Pancreas (tissue), 10 donors: ENCODE measurements around the gene LMF1. TPM values are rescaled to one million over a fixed set of nuclear protein-coding genes. Genes with fewer than 3 reads are reported as not detected.

ENCODE experiments used
- ATAC-seq, 4 donors: fragments of 200-7000 bp; cut with Tn5 transposase; one replicate each; pipeline versions ENCODE4 v1.8.0 to v1.9.1; 2020; ENCODE audit warnings: mild to moderate bottlenecking in 4 of 4, moderate library complexity in 4 of 4
- DNase-seq, 6 donors: peaks; one replicate each; pipeline ENCODE4 v3.0.0-alpha.2; 2020
- FAIRE-seq: peaks from 2 replicates; lab custom pipeline; 2012; peaks lifted over from hg19 to GRCh38; lab: Jason Lieb, UNC
- H3K27ac ChIP-seq, 4 donors: fragments of 200-600 bp; sonication (generic); 1 replicate in 3 of 4; 2 replicates in 1 of 4; pipeline versions ENCODE4 v1.5.0 to v1.8.0; 2020
- H3K27me3 ChIP-seq, 4 donors: fragments of 200-600 bp; one replicate each; pipeline ENCODE4 v1.8.0; 2021
- H3K36me3 ChIP-seq, 3 donors: fragments of 200-600 bp; sonication (generic) in 1 of 3; one replicate each; pipeline versions ENCODE4 v1.5.0 to v1.8.0; 2020 to 2021
- H3K4me1 ChIP-seq, 3 donors: fragments of 200-600 bp; one replicate each; pipeline ENCODE4 v1.8.0; 2021
- H3K4me3 ChIP-seq, 4 donors: fragments of 200-600 bp; sonication (generic) in 2 of 4; one replicate each; pipeline versions ENCODE4 v1.5.0 to v1.8.0; 2020 to 2021
- H3K9me3 ChIP-seq, 4 donors: fragments of 200-600 bp; one replicate each; pipeline ENCODE4 v1.8.0; 2021
- WGBS, 2 donors: extraction: QIAGEN DNeasy Blood & Tissue Kit; methylation state at CpG; one replicate each; pipeline ENCODE4 v1.1.7; 2013; 5-methylcytosine and 5-hydroxymethylcytosine counted together
- intact Hi-C, 3 donors: fragments of 100-400 bp; cut with DNase I; formaldehyde crosslinking; loops; one replicate each; pipeline versions ENCODE4 v1.11.1 to v1.14.2; 2022
- polyA plus RNA-seq, 2 donors: library from polyadenylated mRNA; stranded (reverse); fragments of 200-250 nt; gene quantifications; one replicate each; pipeline ENCODE4 v1.2.3, GENCODE V29; 2013
- total RNA-seq, 6 donors: library from RNA; stranded (reverse); fragmentation: NEBNext Ultra II Directional in 4 of 6; extraction: Animal tissue kit (Norgen Biotek cat#: 25700) in 4 of 6; gene quantifications; one replicate each; pipeline versions ENCODE4 v1.2.1 to v1.2.4, GENCODE V29; 2021 to 2023
- TF ChIP-seq, protein P1 (sequence below), 4 donors: fragments of 200-600 bp; sonication (generic) in 3 of 4; IDR thresholded peaks; one replicate each; pipeline versions ENCODE4 v1.5.0 to v1.8.0; 2021; ENCODE audit warnings: antibody characterized with exemption in 4 of 4
- donor health status: healthy with polysubstance abuse.
- donor health status: DM: no; HTN: no; CAD: no; lungs with moderate emphysema.
- donor health status: DM: no; HTN: no; CAD: no.
- donor health status: control.
- donor health status: control.
- donor health status: Bipolar disorder and iron deficiency.
- donor health status: DM: yes; HTN: yes; CAD: no.
- donor health status: DM: no; HTN: no; CAD: no.
- donor health status: DM: no; HTN: no; CAD: no.
- donor health status: DM: yes; HTN: yes; CAD: no.

The LMF1 gene
- total and polyA plus RNA-seq, 8 donors = 9.3 to 64.6 (median 15.7) TPM

DNA sequence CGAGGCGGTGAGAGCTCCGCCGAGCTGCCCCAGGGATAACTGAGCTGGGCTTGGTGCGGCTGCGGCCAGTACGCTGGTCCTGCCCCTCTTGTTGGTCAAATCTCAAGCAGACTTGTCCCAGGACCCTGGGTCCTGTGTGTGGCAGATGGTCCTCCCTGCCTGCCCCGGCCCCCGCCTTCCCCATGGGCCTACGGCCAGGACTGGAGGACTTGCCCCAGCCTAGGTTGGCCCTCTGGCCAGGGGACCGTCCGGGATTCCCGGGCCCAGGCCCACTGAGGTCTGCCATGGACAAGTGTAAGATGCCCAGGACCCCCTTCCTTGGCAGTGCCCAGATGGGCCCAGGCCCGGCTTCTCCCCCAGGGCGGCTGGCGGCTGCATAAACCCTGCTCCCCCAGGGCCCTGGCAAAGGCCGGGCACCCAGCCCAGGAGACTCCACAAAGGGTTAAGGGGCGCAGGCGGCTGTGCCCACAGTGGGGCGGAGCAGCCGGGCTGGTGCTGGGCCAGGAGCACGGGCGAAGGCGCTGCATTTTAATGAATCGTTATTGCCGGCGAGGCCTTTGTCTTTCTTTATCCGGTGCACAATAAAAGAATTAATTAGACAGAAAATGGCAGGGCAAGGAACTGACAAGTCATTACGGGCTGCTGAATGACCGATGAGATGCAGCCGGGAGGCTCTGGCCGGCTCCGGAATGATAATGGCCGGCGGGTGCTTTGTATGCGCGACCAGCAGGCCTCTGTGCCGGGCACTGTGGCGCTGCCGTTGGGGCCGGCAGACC lies 19.9 kb upstream of the LMF1 start:
- H3K4me1 ChIP-seq = no peaks in the 10 kb centered on the region
- no peak overlapping the region for H3K27ac ChIP-seq
- no peak for ATAC-seq
- 74 to 85% methylated on average over 40 to 41 of the region's 41 CpGs for WGBS, 2 donors
- intact Hi-C loops = no loop called here
- DNase-seq = no peak
- H3K36me3 ChIP-seq = no peaks in the 10 kb centered on the region
- TF ChIP-seq, protein P1, sequence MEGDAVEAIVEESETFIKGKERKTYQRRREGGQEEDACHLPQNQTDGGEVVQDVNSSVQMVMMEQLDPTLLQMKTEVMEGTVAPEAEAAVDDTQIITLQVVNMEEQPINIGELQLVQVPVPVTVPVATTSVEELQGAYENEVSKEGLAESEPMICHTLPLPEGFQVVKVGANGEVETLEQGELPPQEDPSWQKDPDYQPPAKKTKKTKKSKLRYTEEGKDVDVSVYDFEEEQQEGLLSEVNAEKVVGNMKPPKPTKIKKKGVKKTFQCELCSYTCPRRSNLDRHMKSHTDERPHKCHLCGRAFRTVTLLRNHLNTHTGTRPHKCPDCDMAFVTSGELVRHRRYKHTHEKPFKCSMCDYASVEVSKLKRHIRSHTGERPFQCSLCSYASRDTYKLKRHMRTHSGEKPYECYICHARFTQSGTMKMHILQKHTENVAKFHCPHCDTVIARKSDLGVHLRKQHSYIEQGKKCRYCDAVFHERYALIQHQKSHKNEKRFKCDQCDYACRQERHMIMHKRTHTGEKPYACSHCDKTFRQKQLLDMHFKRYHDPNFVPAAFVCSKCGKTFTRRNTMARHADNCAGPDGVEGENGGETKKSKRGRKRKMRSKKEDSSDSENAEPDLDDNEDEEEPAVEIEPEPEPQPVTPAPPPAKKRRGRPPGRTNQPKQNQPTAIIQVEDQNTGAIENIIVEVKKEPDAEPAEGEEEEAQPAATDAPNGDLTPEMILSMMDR (IDR thresholded peaks at IDR 0.05) = no peak
- H3K9me3 ChIP-seq = no peaks in the 10 kb centered on the region
- H3K27me3 ChIP-seq = no peaks in the 10 kb centered on the region
- H3K4me3 ChIP-seq = no peak overlapping the region
- FAIRE-seq = no peak

DNA sequence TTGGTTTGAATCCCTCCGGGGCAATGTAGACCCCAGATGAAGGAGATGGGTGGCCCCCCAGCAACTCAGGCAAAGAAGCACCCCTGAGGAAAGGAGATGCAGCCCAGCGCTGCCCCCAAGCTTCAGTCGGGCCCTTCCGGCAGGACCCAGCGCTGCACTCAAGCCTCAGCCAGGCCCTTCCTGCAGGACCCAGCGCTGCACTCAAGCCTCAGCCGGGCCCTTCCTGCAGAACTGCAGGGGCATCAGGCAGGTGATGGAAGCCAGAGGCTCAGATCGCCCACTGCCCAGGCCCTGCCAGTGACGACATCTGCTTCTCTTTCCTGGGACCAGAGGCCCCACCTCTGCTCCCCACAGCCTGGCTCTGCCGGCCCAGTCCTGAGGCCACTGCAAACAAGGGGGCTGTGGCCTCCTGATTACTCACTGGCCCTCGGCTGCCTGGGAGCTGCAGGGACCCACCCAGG lies 18.6 kb upstream of the LMF1 start:
- Histone ChIP-seq H3K27me3 (no peaks in the 10 kb centered on the region), H3K4me1 (no peaks in the 10 kb centered on the region), H3K4me3 (no peak overlapping the region), H3K27ac (no peak overlapping the region), H3K36me3 (no peaks in the 10 kb centered on the region), H3K9me3 (no peaks in the 10 kb centered on the region)
- ATAC-seq (no peak), FAIRE-seq (no peak), DNase-seq (no peak)
- 74 to 80% methylated on average over 11 of the region's 11 CpGs for WGBS, 2 donors
- intact Hi-C loops = no loop called here
- TF ChIP-seq, protein P1 (IDR thresholded peaks at IDR 0.05) = no peak

DNA sequence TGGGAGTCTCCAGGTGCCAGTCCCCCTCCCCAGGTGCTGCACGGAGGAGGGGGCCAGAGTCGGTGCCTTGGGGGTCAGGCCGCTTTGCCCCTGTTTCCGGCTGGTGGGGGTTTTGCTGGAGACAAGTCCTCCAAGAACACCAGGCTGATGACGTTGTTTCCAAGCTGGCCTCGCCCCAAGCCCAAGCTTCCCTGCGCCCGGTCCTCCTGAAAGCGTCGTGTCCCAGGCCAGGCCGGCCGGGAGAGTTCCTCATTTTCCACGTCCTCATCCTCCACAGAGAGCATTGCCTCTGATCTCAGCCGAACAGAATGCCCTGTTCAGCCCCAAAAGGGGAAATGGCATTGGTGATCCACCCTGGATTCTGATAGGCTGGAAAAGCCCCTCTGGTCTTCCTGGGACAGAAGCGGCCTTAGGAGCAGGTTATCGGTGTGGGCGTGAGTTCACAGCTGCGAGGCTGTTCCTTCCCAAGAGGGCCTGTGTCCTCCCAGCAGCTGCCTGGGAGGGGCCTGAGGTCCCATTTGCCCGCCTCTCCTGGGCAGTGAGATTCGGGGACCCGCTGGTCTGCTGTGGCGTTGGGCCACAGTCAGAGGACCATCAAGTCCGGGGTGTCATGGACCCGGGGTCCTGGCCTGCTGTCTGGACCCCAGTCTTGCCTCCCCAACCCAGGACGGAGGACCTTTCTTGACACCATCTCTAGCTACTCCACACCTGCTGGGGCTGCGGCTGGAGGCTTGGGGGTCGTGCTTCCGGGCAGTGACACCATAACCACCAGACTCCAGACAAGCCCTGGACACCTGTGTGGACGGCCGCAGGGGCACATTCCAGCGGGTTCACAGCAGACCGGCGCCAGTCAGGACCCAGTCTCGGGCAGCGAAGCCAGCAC lies 17.9 kb upstream of the LMF1 start:
- Histone ChIP-seq H3K9me3 (no peaks in the 10 kb centered on the region), H3K4me1 (no peaks in the 10 kb centered on the region), H3K36me3 (no peaks in the 10 kb centered on the region), H3K27me3 (no peaks in the 10 kb centered on the region), H3K27ac (no peak overlapping the region), H3K4me3 (no peak overlapping the region)
- 66 to 85% methylated on average over 35 of the region's 35 CpGs for WGBS, 2 donors
- ATAC-seq (no peak), DNase-seq (no peak), FAIRE-seq (no peak)
- intact Hi-C loops = no loop called here
- TF ChIP-seq, protein P1 (IDR thresholded peaks at IDR 0.05) = no peak

DNA sequence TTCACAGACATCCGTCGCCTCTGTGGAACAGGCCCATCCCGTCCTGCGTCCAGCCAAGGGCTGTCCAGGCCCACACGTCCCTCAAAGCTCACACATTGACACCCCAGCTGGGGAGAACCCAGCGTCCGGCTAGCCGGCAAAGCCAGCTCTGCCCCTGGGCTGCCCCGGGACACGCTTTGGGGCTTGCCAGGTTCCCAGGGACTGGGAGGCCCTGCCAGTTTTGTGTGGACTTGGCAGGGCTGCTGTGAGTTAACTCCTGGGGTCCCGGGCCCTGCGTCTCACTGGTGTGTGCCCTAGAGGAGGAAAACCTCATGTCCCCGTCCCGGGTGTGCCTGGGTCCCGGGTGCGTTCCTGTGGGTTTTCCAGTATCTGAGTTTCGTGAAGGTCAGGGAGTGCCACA lies 17.1 kb upstream of the LMF1 start:
- intact Hi-C loops = no loop called here
- Histone ChIP-seq H3K36me3 (no peaks in the 10 kb centered on the region), H3K4me3 (no peak overlapping the region), H3K9me3 (no peaks in the 10 kb centered on the region), H3K27ac (no peak overlapping the region), H3K27me3 (no peaks in the 10 kb centered on the region), H3K4me1 (no peaks in the 10 kb centered on the region)
- no peak for ATAC-seq
- no peak for DNase-seq
- no peak for FAIRE-seq
- TF ChIP-seq, protein P1 (IDR thresholded peaks at IDR 0.05) = no peak
- 59 to 79% methylated on average over 14 to 17 of the region's 17 CpGs for WGBS, 2 donors
